HG03175 (cell line): ENCODE data around the gene KAT5.
"Not testable (repeated sequence)": the region's sequence is repeated elsewhere in the genome, so short reads cannot be mapped to it uniquely, and the experiment has no call there.

Experiments used
- ATAC-seq: cut with Tn5 transposase; IDR thresholded peaks from one replicate; pipeline ENCODE4 v1.9.1; 2021; ENCODE audit warnings: mild to moderate bottlenecking, moderate library complexity; ENCODE audit not compliant: unreplicated experiment

Gene KAT5

DNA sequence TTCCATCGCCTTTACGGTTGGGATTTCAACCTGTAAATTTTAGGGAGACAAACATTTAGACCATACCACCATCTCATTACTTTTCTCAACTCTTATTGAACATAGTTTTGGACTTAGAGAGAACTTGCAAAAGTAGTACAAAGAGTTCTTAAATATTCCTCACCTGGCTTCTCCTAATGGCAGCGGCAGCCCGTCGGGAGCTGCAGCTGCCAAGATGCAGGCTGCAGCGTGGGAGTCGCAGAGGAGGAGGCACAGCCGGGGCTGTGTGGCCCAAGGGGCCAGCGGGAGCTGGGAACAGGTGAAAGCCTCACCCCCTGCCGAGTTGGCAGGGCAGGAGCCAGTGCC lies 31.6 kb downstream of the KAT5 start:
- no peak for ATAC-seq

- no peak for ATAC-seq
These were observed 32.1 kb downstream of the KAT5 start for GRCh38 chr11:65744026-65744698.

- ATAC-seq, result no peak
These were observed 32.6 kb downstream of the KAT5 start for GRCh38 chr11:65744699-65745042.

GRCh38 chr11:65745049-65745448 lies 33.0 kb downstream of the KAT5 start:
- ATAC-seq, result no peak

GRCh38 chr11:65762169-65762568 lies 50.1 kb downstream of the KAT5 start:
- ATAC-seq, result not testable (repeated sequence)

DNA sequence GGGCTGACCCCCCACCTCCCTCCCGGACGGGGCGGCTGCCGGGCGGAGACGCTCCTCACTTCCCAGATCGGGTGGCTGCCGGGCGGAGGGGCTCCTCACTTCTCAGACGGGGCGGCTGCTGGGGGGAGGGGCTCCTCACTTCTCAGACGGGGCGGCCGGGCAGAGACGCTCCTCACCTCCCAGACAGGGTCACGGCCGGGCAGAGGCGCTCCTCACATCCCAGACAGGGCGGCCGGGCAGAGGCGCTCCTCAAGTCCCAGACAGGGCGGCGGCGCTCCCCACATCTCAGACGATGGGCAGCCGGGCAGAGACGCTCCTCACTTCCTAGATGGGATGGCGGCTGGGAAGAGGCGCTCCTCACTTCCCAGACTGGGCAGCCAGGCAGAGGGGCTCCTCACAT lies 50.8 kb downstream of the KAT5 start:
- not testable (repeated sequence) for ATAC-seq

- ATAC-seq, result no peak
These were observed 52.4 kb downstream of the KAT5 start for GRCh38 chr11:65764434-65764833.

- ATAC-seq, result no peak
These were observed 54.5 kb downstream of the KAT5 start for GRCh38 chr11:65766535-65766934.

GRCh38 chr11:65767406-65767805 lies 55.4 kb downstream of the KAT5 start:
- no peak for ATAC-seq

DNA sequence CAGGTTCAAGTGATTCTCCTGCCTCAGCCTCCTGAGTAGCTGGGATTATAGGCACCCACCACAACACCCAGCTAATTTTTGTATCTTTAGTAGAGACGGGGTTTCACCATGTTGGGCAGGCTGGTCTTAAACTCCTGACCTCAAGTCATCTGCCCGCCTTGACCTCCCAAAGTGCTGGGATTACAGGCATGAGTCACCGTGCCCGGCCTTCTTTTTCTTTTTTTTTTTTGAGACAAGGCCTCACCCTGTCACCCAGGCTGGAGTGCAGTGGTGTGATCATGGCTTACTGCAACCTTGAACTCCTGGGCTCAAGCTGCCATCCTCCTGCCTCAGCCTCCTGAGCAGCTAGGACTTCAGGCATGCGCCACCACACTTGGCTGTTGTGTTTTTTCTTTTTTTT lies 55.8 kb downstream of the KAT5 start:
- ATAC-seq, result not testable (repeated sequence)
